A549 (cell line): ENCODE measurements around the gene KRTAP5-5. TPM values are rescaled to one million over a fixed set of nuclear protein-coding genes. Genes with fewer than 3 reads are reported as not detected.
A peak's percentile ranks its signal among the peaks of the same experiment; 100 is the strongest.

Experiments
- ATAC-seq, 2 experiments: fragments of 200-7000 bp in 1 of 2; fragments of >200 bp in 1 of 2; cut with Nextera tagmentation in 1 of 2; cut with Tn5 transposase in 1 of 2; 3 replicates each; pipeline versions ENCODE4 v1.8.0 to v1.9.1; 2018 to 2020; ENCODE audit warnings: mild to moderate bottlenecking in 1 of 2, moderate library complexity in 1 of 2
- CTCF ChIA-PET: fragments of 300-600 bp; sonication (Branson Sonifier 250); formaldehyde crosslinking; extraction: SDS; loops from one replicate; lab custom pipeline; 2021; ENCODE audit warnings: antibody characterized with exemption, inconsistent platforms; lab: Yijun Ruan, JAX
- POLR2A ChIA-PET: fragments of 350-600 bp; formaldehyde crosslinking; extraction: SDS; loops from one replicate; lab custom pipeline; 2021; ENCODE audit warnings: antibody characterized with exemption, inconsistent platforms; lab: Yijun Ruan, JAX
- DNase-seq, 2 experiments: peaks; one replicate each; pipeline versions ENCODE4 v3.0.0 to v3.0.0-alpha.2; 2011 to 2016; ENCODE audit warnings: low read depth in 1 of 2, low spot score in 1 of 2
- FAIRE-seq: peaks from 2 replicates; lab custom pipeline; 2011; peaks lifted over from hg19 to GRCh38; lab: Jason Lieb, UNC
- H3K27ac ChIP-seq, 2 experiments: fragments of >200 bp; sonication (Bioruptor Twin); formaldehyde crosslinking; 3 replicates each; pipeline ENCODE4 v1.5.1; 2016 to 2017
- H3K4me1 ChIP-seq: fragments of >200 bp; sonication (Bioruptor Twin); formaldehyde crosslinking; 3 replicates; pipeline ENCODE4 v1.6.1; 2016
- H3K4me2 ChIP-seq: fragments of >200 bp; sonication (Bioruptor Twin); formaldehyde crosslinking; 3 replicates; pipeline ENCODE4 v1.6.1; 2016
- H3K4me3 ChIP-seq: fragments of >200 bp; sonication (Bioruptor Twin); formaldehyde crosslinking; 3 replicates; pipeline ENCODE4 v1.5.1; 2016
- H3K9me3 ChIP-seq: fragments of >200 bp; sonication (Bioruptor Twin); formaldehyde crosslinking; 3 replicates; pipeline ENCODE4 v1.6.1; 2016
- CBX2 ChIP-seq: fragments of 200-600 bp; sonication (generic); IDR thresholded peaks from 2 replicates; pipeline ENCODE4 v1.6.1; 2016; ENCODE audit warnings: low read depth, mild to moderate bottlenecking, borderline replicate concordance
- CBX8 ChIP-seq: fragments of 200-600 bp; sonication (generic); IDR thresholded peaks from 2 replicates; pipeline ENCODE4 v1.6.1; 2016
- CHD2 ChIP-seq: fragments of 150-350 bp; IDR thresholded peaks from 2 replicates; pipeline ENCODE4 v1.6.1; 2014; ENCODE audit warnings: low read length; ENCODE audit not compliant: partially characterized antibody
- FOSB ChIP-seq: fragments of 250-450 bp; sonication (Bioruptor Pico); IDR thresholded peaks from 2 replicates; pipeline ENCODE4 v1.5.0; 2020; ENCODE audit warnings: mild to moderate bottlenecking, moderate library complexity
- HOXA7 ChIP-seq: fragments of 250-450 bp; sonication (Bioruptor Pico); IDR thresholded peaks from 2 replicates; pipeline ENCODE4 v1.5.0; 2020; ENCODE audit warnings: mild to moderate bottlenecking, moderate library complexity
- HOXB13 ChIP-seq: fragments of 250-450 bp; sonication (Bioruptor Pico); IDR thresholded peaks from 2 replicates; pipeline ENCODE4 v1.5.0; 2020; ENCODE audit warnings: low read depth, mild to moderate bottlenecking, moderate library complexity
- HOXB5 ChIP-seq: fragments of 250-450 bp; sonication (Bioruptor Pico); IDR thresholded peaks from 2 replicates; pipeline ENCODE4 v1.5.0; 2020; ENCODE audit warnings: mild to moderate bottlenecking, moderate library complexity
- JUN ChIP-seq, 2 experiments: fragments of >200 bp; sonication (Bioruptor Twin); formaldehyde crosslinking; IDR thresholded peaks; 2 replicates in 1 of 2; 3 replicates in 1 of 2; pipeline ENCODE4 v1.6.1; 2016 to 2017
- KDM1A ChIP-seq: fragments of 200-600 bp; sonication (generic); IDR thresholded peaks from 2 replicates; pipeline ENCODE4 v1.6.1; 2016; ENCODE audit warnings: low read depth, mild to moderate bottlenecking
- MAFK ChIP-seq: fragments of 450-650 bp; IDR thresholded peaks from 2 replicates; pipeline ENCODE4 v1.6.1; 2014; ENCODE audit not compliant: partially characterized antibody
- MYC ChIP-seq: IDR thresholded peaks from 2 replicates; pipeline ENCODE4 v1.6.1; 2012; ENCODE audit warnings: mild to moderate bottlenecking, inconsistent platforms, low read length, improper control_type of control experiment, borderline replicate concordance
- NPAS2 ChIP-seq: fragments of 250-450 bp; sonication (Bioruptor Pico); IDR thresholded peaks from 2 replicates; pipeline ENCODE4 v1.8.0; 2022; ENCODE audit warnings: mild to moderate bottlenecking, moderate library complexity, borderline replicate concordance
- PHF8 ChIP-seq: fragments of 200-600 bp; sonication (generic); IDR thresholded peaks from 2 replicates; pipeline ENCODE4 v1.6.1; 2016; ENCODE audit warnings: low read depth, mild to moderate bottlenecking, antibody characterized with exemption, moderate library complexity, borderline replicate concordance
- POLR2AphosphoS2 ChIP-seq: conservative IDR thresholded peaks from 2 replicates; pipeline ENCODE4 v1.6.1; 2012; ENCODE audit warnings: low read length, improper control_type of control experiment, inconsistent platforms
- RCOR1 ChIP-seq: fragments of 150-350 bp; IDR thresholded peaks from 2 replicates; pipeline ENCODE4 v1.6.1; 2014; ENCODE audit warnings: antibody characterized with exemption, low read length, low read depth
- SREBF2 ChIP-seq: fragments of 450-650 bp; IDR thresholded peaks from 2 replicates; pipeline ENCODE4 v1.6.1; 2014; ENCODE audit warnings: mild to moderate bottlenecking, moderate library complexity
- ZNF302 ChIP-seq: fragments of 250-450 bp; sonication (Bioruptor Pico); IDR thresholded peaks from 2 replicates; pipeline ENCODE4 v1.9.0; 2021; ENCODE audit warnings: inconsistent platforms, mild to moderate bottlenecking, moderate library complexity
- WGBS: methylation state at CpG from one replicate; pipeline ENCODE4 v1.1.6; 2017; ENCODE audit errors: missing lambda C conversion rate; 5-methylcytosine and 5-hydroxymethylcytosine counted together
- polyA plus RNA-seq, 4 experiments: library from polyadenylated mRNA; depleted of rRNA in 3 of 4; stranded (reverse); fragments of >200 nt; fragmentation: RNase III in 1 of 4; extraction: RNeasy Plus Mini Kit Qiagen cat#74134 plus additional on column Dnase treatment in 1 of 4; gene quantifications; 2 replicates in 3 of 4; 3 replicates in 1 of 4; pipeline ENCODE4 v1.2.3, GENCODE V29; 2011 to 2017
- TF ChIP-seq, protein P1 (sequence below): IDR thresholded peaks from 2 replicates; pipeline ENCODE4 v1.6.1; 2012
- TF ChIP-seq, protein P2 (sequence below): fragments of >200 bp; sonication (Bioruptor Twin); formaldehyde crosslinking; IDR thresholded peaks from 3 replicates; pipeline ENCODE4 v1.6.1; 2016
- TF ChIP-seq, protein P3 (sequence below): fragments of 250-450 bp; sonication (Bioruptor Pico); IDR thresholded peaks from 2 replicates; pipeline ENCODE4 v1.5.0; 2020; ENCODE audit warnings: low read depth, mild to moderate bottlenecking, moderate library complexity
- TF ChIP-seq, protein P4 (sequence below): fragments of >200 bp; sonication (Bioruptor Twin); formaldehyde crosslinking; IDR thresholded peaks from 2 replicates; pipeline ENCODE4 v1.6.1; 2016
- TF ChIP-seq, protein P5 (sequence below): fragments of >200 bp; sonication (Bioruptor Twin); formaldehyde crosslinking; IDR thresholded peaks from 3 replicates; pipeline ENCODE4 v1.5.1; 2016

Gene KRTAP5-5
- polyA plus RNA-seq, 2 of the 4 experiments (the other 2 are of a cell fraction) = not detected

DNA sequence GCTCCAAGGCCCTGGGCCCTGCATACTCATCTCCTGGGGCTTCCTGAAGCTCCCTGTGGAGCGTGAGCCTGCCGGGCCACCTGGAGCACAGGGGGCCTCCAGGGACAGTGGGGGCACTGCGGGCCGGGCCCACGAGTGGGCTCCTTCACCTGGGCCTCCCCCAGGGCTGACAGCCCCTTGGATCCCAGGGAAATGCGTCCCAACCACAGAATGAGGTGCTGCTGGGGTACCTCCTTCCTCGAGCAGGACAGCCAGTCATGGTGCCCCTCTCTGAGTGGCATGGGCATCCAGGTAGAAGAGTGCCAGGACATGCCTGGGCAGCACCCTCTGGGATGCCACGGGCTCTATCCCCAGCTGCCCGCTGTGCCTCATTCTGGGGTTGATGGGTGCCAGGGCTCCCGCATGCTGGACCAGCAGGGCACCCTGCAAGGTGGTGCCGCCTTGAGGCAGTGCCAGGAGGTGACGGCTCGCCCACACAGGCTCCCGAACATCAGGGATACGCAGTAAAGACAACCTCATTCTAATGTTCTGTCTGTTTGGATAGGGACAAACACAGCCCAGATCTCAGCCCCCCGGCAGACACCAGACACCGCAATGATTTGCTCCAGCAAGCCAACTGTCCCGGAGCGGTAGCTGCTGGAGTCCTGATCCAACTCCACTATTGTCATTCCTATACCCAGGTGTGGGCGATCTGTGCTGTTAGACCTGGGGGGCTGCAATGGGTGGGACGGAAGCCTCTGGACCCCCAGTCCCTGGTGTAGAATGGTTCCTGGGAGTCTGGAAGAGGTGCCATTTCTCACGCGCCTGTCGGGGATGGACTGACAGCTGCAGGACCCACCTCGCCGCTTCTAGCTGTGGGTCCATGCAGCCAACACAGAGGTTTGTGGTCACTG, 25.8 kb downstream of the KRTAP5-5 start:
- ChIA-PET POLR2A (no interaction called here), CTCF (interaction anchor here (1.0 to 12.2 kb wide), 11 partner anchors 16 to 539 kb away, joined by 3 to 350 read pairs (median 26); partner anchors contain the start of genes INS and SYT8)
- TF ChIP-seq MYC = no peak
- TF ChIP-seq HOXB13 (CRISPR knock-in tag) = no peak
- TF ChIP-seq, protein P1, sequence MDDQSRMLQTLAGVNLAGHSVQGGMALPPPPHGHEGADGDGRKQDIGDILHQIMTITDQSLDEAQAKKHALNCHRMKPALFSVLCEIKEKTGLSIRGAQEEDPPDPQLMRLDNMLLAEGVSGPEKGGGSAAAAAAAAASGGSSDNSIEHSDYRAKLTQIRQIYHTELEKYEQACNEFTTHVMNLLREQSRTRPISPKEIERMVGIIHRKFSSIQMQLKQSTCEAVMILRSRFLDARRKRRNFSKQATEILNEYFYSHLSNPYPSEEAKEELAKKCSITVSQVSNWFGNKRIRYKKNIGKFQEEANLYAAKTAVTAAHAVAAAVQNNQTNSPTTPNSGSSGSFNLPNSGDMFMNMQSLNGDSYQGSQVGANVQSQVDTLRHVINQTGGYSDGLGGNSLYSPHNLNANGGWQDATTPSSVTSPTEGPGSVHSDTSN = no peak
- no peak for TF ChIP-seq ZNF302 (CRISPR knock-in tag)
- no peak for TF ChIP-seq MAFK
- TF ChIP-seq SREBF2 = no peak
- TF ChIP-seq PHF8 = no peak
- no peak for TF ChIP-seq CHD2
- DNase-seq (no peak), ATAC-seq (no peak), FAIRE-seq (no peak)
- peak overlapping the region in 1 of 2 experiments; percentile 63; a peak in 3 of 6 replicates for H3K27ac ChIP-seq
- no peak overlapping the region for H3K4me3 ChIP-seq
- no peaks in the 10 kb centered on the region; the same call in 2 of the 3 replicates for H3K4me1 ChIP-seq
- no peaks in the 10 kb centered on the region for H3K9me3 ChIP-seq
- no peak overlapping the region for H3K4me2 ChIP-seq
- 69% methylated on average over 15 of the region's 26 CpGs for WGBS

DNA sequence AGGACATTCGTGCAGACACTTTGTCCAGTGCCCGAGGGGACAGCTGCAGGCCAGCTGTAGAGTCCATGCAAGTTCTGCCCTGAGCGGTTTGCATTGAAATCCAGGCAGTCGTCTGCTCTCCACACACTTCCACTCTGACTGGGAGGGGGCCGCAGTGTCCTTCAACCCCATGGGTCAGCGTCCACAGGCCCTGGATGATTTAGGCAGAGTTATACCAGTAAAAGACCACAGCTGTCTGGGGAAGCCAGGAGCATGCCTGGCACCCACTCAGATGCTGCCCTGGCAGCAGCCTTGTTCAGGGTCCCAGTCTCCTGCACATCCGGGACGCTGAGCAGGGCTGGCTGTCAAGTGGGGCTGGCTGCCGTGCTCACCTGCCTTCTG, 26.5 kb downstream of the KRTAP5-5 start:
- Histone ChIP-seq H3K4me2 (no peak overlapping the region), H3K9me3 (no peaks in the 10 kb centered on the region), H3K4me1 (no peaks in the 10 kb centered on the region; the same call in 2 of the 3 replicates), H3K4me3 (no peak overlapping the region), H3K27ac (no peak overlapping the region)
- 49% methylated on average over 6 of the region's 9 CpGs for WGBS
- ChIA-PET CTCF (interaction anchor here (4.5 to 12.2 kb wide), 4 partner anchors 17 to 498 kb away, joined by 57 to 350 read pairs (median 128); partner anchors contain the start of genes INS and SYT8), POLR2A (no interaction called here)
- no peak for TF ChIP-seq POLR2AphosphoS2
- TF ChIP-seq, protein P2, sequence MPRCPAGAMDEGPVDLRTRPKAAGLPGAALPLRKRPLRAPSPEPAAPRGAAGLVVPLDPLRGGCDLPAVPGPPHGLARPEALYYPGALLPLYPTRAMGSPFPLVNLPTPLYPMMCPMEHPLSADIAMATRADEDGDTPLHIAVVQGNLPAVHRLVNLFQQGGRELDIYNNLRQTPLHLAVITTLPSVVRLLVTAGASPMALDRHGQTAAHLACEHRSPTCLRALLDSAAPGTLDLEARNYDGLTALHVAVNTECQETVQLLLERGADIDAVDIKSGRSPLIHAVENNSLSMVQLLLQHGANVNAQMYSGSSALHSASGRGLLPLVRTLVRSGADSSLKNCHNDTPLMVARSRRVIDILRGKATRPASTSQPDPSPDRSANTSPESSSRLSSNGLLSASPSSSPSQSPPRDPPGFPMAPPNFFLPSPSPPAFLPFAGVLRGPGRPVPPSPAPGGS = no peak
- no peak for TF ChIP-seq CBX2
- TF ChIP-seq KDM1A = no peak
- no peak for ATAC-seq
- FAIRE-seq = no peak
- DNase-seq = no peak

DNA sequence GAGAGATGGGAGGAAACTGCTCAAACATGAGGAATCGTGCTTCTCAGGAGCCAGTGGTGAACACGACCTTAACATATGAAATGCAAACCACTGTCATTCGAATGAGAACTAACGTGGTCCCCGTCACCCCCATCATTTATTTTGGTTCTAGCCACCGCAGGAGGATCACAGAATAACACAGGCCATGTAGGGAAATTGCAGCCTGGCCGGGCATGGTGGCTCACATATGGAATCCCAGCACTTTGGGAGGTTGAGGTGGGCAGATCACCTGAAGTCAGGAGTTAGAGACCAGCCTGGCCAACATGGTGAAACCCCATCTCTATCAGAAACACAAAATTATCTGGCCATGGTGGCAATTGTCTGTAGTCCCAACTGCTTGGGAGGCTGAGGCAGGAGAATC, 27.1 kb downstream of the KRTAP5-5 start:
- WGBS = 50% methylated on average over 7 of the region's 7 CpGs
- Histone ChIP-seq H3K9me3 (no peaks in the 10 kb centered on the region), H3K4me3 (no peak overlapping the region), H3K27ac (no peak overlapping the region), H3K4me1 (no peaks in the 10 kb centered on the region; the same call in 2 of the 3 replicates), H3K4me2 (no peak overlapping the region)
- ChIA-PET POLR2A (no interaction called here), CTCF (interaction anchor here (4.5 to 12.2 kb wide), 4 partner anchors 17 to 497 kb away, joined by 57 to 350 read pairs (median 128); partner anchors contain the start of genes INS and SYT8)
- DNase-seq (no peak), FAIRE-seq (no peak), ATAC-seq (no peak)
- TF ChIP-seq CHD2 = no peak
- TF ChIP-seq, protein P3, sequence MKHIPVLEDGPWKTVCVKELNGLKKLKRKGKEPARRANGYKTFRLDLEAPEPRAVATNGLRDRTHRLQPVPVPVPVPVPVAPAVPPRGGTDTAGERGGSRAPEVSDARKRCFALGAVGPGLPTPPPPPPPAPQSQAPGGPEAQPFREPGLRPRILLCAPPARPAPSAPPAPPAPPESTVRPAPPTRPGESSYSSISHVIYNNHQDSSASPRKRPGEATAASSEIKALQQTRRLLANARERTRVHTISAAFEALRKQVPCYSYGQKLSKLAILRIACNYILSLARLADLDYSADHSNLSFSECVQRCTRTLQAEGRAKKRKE = no peak
- TF ChIP-seq, protein P1 = no peak
- no peak for TF ChIP-seq CBX8
- TF ChIP-seq HOXA7 (CRISPR knock-in tag) = no peak
- no peak for TF ChIP-seq RCOR1
- TF ChIP-seq JUN (IDR thresholded peaks at IDR 0.05) = no peak
- TF ChIP-seq, protein P2 = no peak
- TF ChIP-seq, protein P4, sequence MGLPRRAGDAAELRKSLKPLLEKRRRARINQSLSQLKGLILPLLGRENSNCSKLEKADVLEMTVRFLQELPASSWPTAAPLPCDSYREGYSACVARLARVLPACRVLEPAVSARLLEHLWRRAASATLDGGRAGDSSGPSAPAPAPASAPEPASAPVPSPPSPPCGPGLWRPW = no peak
- TF ChIP-seq FOSB = no peak
- TF ChIP-seq, protein P5, sequence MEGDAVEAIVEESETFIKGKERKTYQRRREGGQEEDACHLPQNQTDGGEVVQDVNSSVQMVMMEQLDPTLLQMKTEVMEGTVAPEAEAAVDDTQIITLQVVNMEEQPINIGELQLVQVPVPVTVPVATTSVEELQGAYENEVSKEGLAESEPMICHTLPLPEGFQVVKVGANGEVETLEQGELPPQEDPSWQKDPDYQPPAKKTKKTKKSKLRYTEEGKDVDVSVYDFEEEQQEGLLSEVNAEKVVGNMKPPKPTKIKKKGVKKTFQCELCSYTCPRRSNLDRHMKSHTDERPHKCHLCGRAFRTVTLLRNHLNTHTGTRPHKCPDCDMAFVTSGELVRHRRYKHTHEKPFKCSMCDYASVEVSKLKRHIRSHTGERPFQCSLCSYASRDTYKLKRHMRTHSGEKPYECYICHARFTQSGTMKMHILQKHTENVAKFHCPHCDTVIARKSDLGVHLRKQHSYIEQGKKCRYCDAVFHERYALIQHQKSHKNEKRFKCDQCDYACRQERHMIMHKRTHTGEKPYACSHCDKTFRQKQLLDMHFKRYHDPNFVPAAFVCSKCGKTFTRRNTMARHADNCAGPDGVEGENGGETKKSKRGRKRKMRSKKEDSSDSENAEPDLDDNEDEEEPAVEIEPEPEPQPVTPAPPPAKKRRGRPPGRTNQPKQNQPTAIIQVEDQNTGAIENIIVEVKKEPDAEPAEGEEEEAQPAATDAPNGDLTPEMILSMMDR = no peak
- TF ChIP-seq NPAS2 (CRISPR knock-in tag) = no peak
- TF ChIP-seq HOXB5 (CRISPR knock-in tag) = no peak
- no peak for TF ChIP-seq ZNF302 (CRISPR knock-in tag)
